Neuronal stem cell (in vitro differentiated cells): ENCODE results near the gene IDUA.

Experiments
- DNase-seq: peaks from one replicate; pipeline ENCODE4 v3.0.0-alpha.2; 2013; ENCODE audit warnings: low spot score
- H2AFZ ChIP-seq: one replicate; pipeline ENCODE4 v1.6.1; 2013; ENCODE audit warnings: mild to moderate bottlenecking, low read length, inconsistent platforms
- H2AK5ac ChIP-seq: 2 replicates; pipeline ENCODE4 v1.6.1; 2013; ENCODE audit warnings: low read depth, mild to moderate bottlenecking, inconsistent platforms, low read length, moderate library complexity, mixed read lengths
- H2BK120ac ChIP-seq: 2 replicates; pipeline ENCODE4 v1.6.1; 2013; ENCODE audit warnings: low read depth, mild to moderate bottlenecking, inconsistent platforms, low read length, moderate library complexity, mixed read lengths
- H2BK12ac ChIP-seq: one replicate; pipeline ENCODE4 v1.6.1; 2013; ENCODE audit warnings: low read length, inconsistent platforms
- H2BK15ac ChIP-seq: 2 replicates; pipeline ENCODE4 v1.6.1; 2013; ENCODE audit warnings: mild to moderate bottlenecking, low read length, inconsistent platforms, mixed read lengths
- H2BK5ac ChIP-seq: one replicate; pipeline ENCODE4 v1.6.1; 2013; ENCODE audit warnings: inconsistent platforms, mild to moderate bottlenecking, low read length, moderate library complexity
- H3K14ac ChIP-seq: one replicate; pipeline ENCODE4 v1.6.1; 2013; ENCODE audit warnings: low read length, inconsistent platforms
- H3K18ac ChIP-seq: 2 replicates; pipeline ENCODE4 v1.6.1; 2013; ENCODE audit warnings: low read length, inconsistent platforms
- H3K23ac ChIP-seq: 2 replicates; pipeline ENCODE4 v1.6.1; 2013; ENCODE audit warnings: low read depth, mild to moderate bottlenecking, mixed read lengths, low read length, inconsistent platforms; ENCODE audit not compliant: poor library complexity
- H3K27ac ChIP-seq: replicated peaks from 3 replicates; pipeline ENCODE4 v1.5.1; 2013; ENCODE audit warnings: low read length, inconsistent platforms
- H3K27me3 ChIP-seq, 3 experiments: 2 replicates each; pipeline ENCODE4 v1.6.1; 2013; ENCODE audit warnings: low read length in 3 of 3, mild to moderate bottlenecking in 2 of 3, inconsistent platforms in 1 of 3, low read depth in 1 of 3, mixed read lengths in 1 of 3, moderate library complexity in 1 of 3; ENCODE audit not compliant: control insufficient read depth in 3 of 3, insufficient read depth in 3 of 3
- H3K36me3 ChIP-seq, 2 donors: replicated peaks in 1 of 2; 2 replicates each; pipeline ENCODE4 v1.6.1; 2013; ENCODE audit warnings: low read length in 2 of 2; ENCODE audit not compliant: control insufficient read depth in 2 of 2, insufficient read depth in 2 of 2
- H3K4ac ChIP-seq: 2 replicates; pipeline ENCODE4 v1.6.1; 2013; ENCODE audit warnings: inconsistent platforms, mild to moderate bottlenecking, low read length, moderate library complexity
- H3K4me1 ChIP-seq, 2 donors: 1 replicate in 1 of 2; 2 replicates in 1 of 2; pipeline ENCODE4 v1.6.1; 2013; ENCODE audit warnings: low read length in 2 of 2, low read depth in 1 of 2; ENCODE audit not compliant: control insufficient read depth in 2 of 2, insufficient read depth in 1 of 2
- H3K4me2 ChIP-seq: one replicate; pipeline ENCODE4 v1.6.1; 2013; ENCODE audit warnings: mild to moderate bottlenecking, low read length, inconsistent platforms; ENCODE audit not compliant: insufficient read depth, poor library complexity, severe bottlenecking
- H3K4me3 ChIP-seq, 2 donors: 2 replicates each; pipeline ENCODE4 v1.5.1; 2013; ENCODE audit warnings: low read length in 2 of 2, mild to moderate bottlenecking in 2 of 2, inconsistent platforms in 1 of 2, moderate library complexity in 1 of 2
- H3K79me1 ChIP-seq: one replicate; pipeline ENCODE4 v1.6.1; 2013; ENCODE audit warnings: low read depth, mild to moderate bottlenecking, inconsistent platforms, low read length, moderate library complexity
- H3K9ac ChIP-seq: one replicate; pipeline ENCODE4 v1.6.1; 2013; ENCODE audit warnings: mild to moderate bottlenecking, low read depth, low read length, inconsistent platforms; ENCODE audit not compliant: poor library complexity
- H3K9me3 ChIP-seq, 2 donors: replicated peaks in 1 of 2; 2 replicates each; pipeline versions ENCODE3 to v1.6.1; 2013; ENCODE audit warnings: low read length in 2 of 2, mild to moderate bottlenecking in 2 of 2, inconsistent platforms in 1 of 2, low read depth in 1 of 2, mixed read lengths in 1 of 2, moderate library complexity in 1 of 2; ENCODE audit not compliant: control insufficient read depth in 2 of 2, insufficient read depth in 1 of 2
- H4K8ac ChIP-seq: one replicate; pipeline ENCODE4 v1.6.1; 2013; ENCODE audit warnings: low read depth, mild to moderate bottlenecking, inconsistent platforms, low read length, moderate library complexity
- H4K91ac ChIP-seq: one replicate; pipeline ENCODE4 v1.6.1; 2013; ENCODE audit warnings: low read length, low read depth, mild to moderate bottlenecking, inconsistent platforms; ENCODE audit not compliant: poor library complexity
- WGBS, 2 donors: extraction: QIAGEN DNeasy Blood & Tissue Kit; methylation state at CpG; one replicate each; pipeline ENCODE4 v1.1.7; 2013; ENCODE audit warnings: missing lambda C conversion rate in 2 of 2, mixed read lengths in 1 of 2; ENCODE audit not compliant: insufficient read length in 2 of 2, insufficient replicate concordance in 1 of 2; ENCODE audit errors: extremely low coverage in 2 of 2; 5-methylcytosine and 5-hydroxymethylcytosine counted together

IDUA gene

GRCh38 chr4:1049591-1049905 lies 62.7 kb downstream of the IDUA start:
- no peak overlapping the region for H2BK5ac ChIP-seq
- peak overlapping the region; percentile 59 for H2BK12ac ChIP-seq
- H3K79me1 ChIP-seq, result no peaks in the 10 kb centered on the region
- no peaks in the 10 kb centered on the region for H3K36me3 ChIP-seq
- peak overlapping the region; percentile 66 for H4K8ac ChIP-seq
- peak overlapping the region; percentile 66 for H3K14ac ChIP-seq
- H3K18ac ChIP-seq, result peak overlapping the region; percentile 80
- no peak overlapping the region for H3K4me3 ChIP-seq
- H3K27ac ChIP-seq, result no peak overlapping the region
- H3K4ac ChIP-seq, result no peak overlapping the region
- no peak overlapping the region for H2BK120ac ChIP-seq
- H2AK5ac ChIP-seq, result peak overlapping the region; percentile 86
- peaks cover 4 to 5% of the 10 kb centered on the region in 2 donors for H3K9me3 ChIP-seq
- no peak for DNase-seq
- H2AFZ ChIP-seq, result no peak overlapping the region
- peaks cover under 1 to 18% of the 10 kb centered on the region in 2 donors for H3K4me1 ChIP-seq
- H3K4me2 ChIP-seq, result no peak overlapping the region
- peak overlapping the region; percentile 73 for H2BK15ac ChIP-seq
- WGBS, 2 donors, result no CpG with 5 or more reads among the region's 21 CpGs
- H4K91ac ChIP-seq, result no peak overlapping the region
- H3K27me3 ChIP-seq, result peaks cover 0 to 33% (median 10%) of the 10 kb centered on the region in 3 experiments
- peak overlapping the region; percentile 70 for H3K23ac ChIP-seq
- H3K9ac ChIP-seq, result no peak overlapping the region

- H3K36me3 ChIP-seq, result no peaks in the 10 kb centered on the region
- H2AK5ac ChIP-seq, result no peak overlapping the region
- H3K14ac ChIP-seq, result peak overlapping the region; percentile 32
- peaks cover 0 to 38% (median 13%) of the 10 kb centered on the region in 3 experiments for H3K27me3 ChIP-seq
- peak overlapping the region; percentile 36 for H2BK12ac ChIP-seq
- peak overlapping the region; percentile 56 for H3K23ac ChIP-seq
- H2BK120ac ChIP-seq, result no peak overlapping the region
- H3K4me1 ChIP-seq, result peaks cover 3 to 12% of the 10 kb centered on the region in 2 donors
- H3K9ac ChIP-seq, result peak overlapping the region; percentile 65
- no CpG with 5 or more reads among the region's 40 CpGs for WGBS, 2 donors
- DNase-seq, result no peak
- no peaks in the 10 kb centered on the region for H3K79me1 ChIP-seq
- peak overlapping the region; percentile 3 for H2AFZ ChIP-seq
- peak overlapping the region; percentile 85 for H3K18ac ChIP-seq
- no peak overlapping the region for H4K8ac ChIP-seq
- H3K4ac ChIP-seq, result no peak overlapping the region
- H4K91ac ChIP-seq, result no peak overlapping the region
- peaks cover 4 to 5% of the 10 kb centered on the region in 2 donors for H3K9me3 ChIP-seq
- no peak overlapping the region for H2BK15ac ChIP-seq
- H2BK5ac ChIP-seq, result no peak overlapping the region
- H3K4me2 ChIP-seq, result no peak overlapping the region
- no peak overlapping the region for H3K27ac ChIP-seq
- H3K4me3 ChIP-seq, result no peak overlapping the region
Measured at GRCh38 chr4:1050486-1051213, 63.8 kb downstream of the IDUA start.

- H3K18ac ChIP-seq, result no peak overlapping the region
- H2BK15ac ChIP-seq, result no peak overlapping the region
- H2AFZ ChIP-seq, result no peak overlapping the region
- no peak overlapping the region for H3K23ac ChIP-seq
- no peak overlapping the region for H4K8ac ChIP-seq
- H3K9ac ChIP-seq, result no peak overlapping the region
- no peak overlapping the region for H4K91ac ChIP-seq
- H3K36me3 ChIP-seq, result no peaks in the 10 kb centered on the region
- H2BK5ac ChIP-seq, result no peak overlapping the region
- H3K27me3 ChIP-seq, result peaks cover 0 to 47% (median 17%) of the 10 kb centered on the region in 3 experiments
- H2AK5ac ChIP-seq, result no peak overlapping the region
- H3K4ac ChIP-seq, result no peak overlapping the region
- H3K79me1 ChIP-seq, result no peaks in the 10 kb centered on the region
- H3K9me3 ChIP-seq, result peaks cover 4 to 5% of the 10 kb centered on the region in 2 donors
- peak overlapping the region in 1 of 2 donors; percentile 41 for H3K4me3 ChIP-seq
- no peak overlapping the region for H2BK12ac ChIP-seq
- H3K4me2 ChIP-seq, result no peak overlapping the region
- no CpG with 5 or more reads among the region's 9 CpGs for WGBS, 2 donors
- H2BK120ac ChIP-seq, result no peak overlapping the region
- no peak overlapping the region for H3K14ac ChIP-seq
- DNase-seq, result no peak
- H3K4me1 ChIP-seq, result peaks cover 3 to 15% of the 10 kb centered on the region in 2 donors
- no peak overlapping the region for H3K27ac ChIP-seq
Measured at GRCh38 chr4:1051472-1051871, 64.6 kb downstream of the IDUA start.

- Histone ChIP-seq H3K27ac (no peak overlapping the region), H2BK120ac (peak overlapping the region; percentile 57), H3K9me3 (peaks cover 4 to 5% of the 10 kb centered on the region in 2 donors), H3K4me1 (peaks cover 3 to 13% of the 10 kb centered on the region in 2 donors), H3K4ac (peak overlapping the region; percentile 18), H3K27me3 (peaks cover 0 to 54% (median 17%) of the 10 kb centered on the region in 3 experiments), H2BK12ac (peak overlapping the region; percentile 93), H3K14ac (peak overlapping the region; percentile 75), H2AK5ac (peak overlapping the region; percentile 96), H3K9ac (peak overlapping the region; percentile 57), H3K79me1 (peaks cover 2% of the 10 kb centered on the region), H2AFZ (no peak overlapping the region), H3K18ac (peak overlapping the region; percentile 91), H2BK5ac (peak overlapping the region; percentile 20), H4K8ac (no peak overlapping the region), H3K36me3 (no peaks in the 10 kb centered on the region), H4K91ac (no peak overlapping the region), H3K4me3 (no peak overlapping the region), H3K23ac (peak overlapping the region; percentile 52), H3K4me2 (no peak overlapping the region), H2BK15ac (peak overlapping the region; percentile 99)
- no peak for DNase-seq
- WGBS, 2 donors, result no CpG with 5 or more reads among the region's 15 CpGs
Measured at GRCh38 chr4:1052231-1052671, 65.4 kb downstream of the IDUA start.
